ENCODE measurements around the gene HDGFL2.

Gene HDGFL2

GRCh38 chr19:4472174-4472974, at the start of gene HDGFL2:
Gene HDGFL2 (plus strand): TSS chr19:4472297. CDS start chr19:4472351, 54 bp downstream.
- no peak for DNase-seq (ENCODE audit: low spot score)

- DNase-seq (ENCODE audit: low spot score): no peak
Observed at GRCh38 chr19:4423416-4424126, 48.5 kb upstream of the HDGFL2 start.

GRCh38 chr19:4425537-4425936, 46.6 kb upstream of the HDGFL2 start:
- no peak for DNase-seq (ENCODE audit: low spot score)

- DNase-seq (ENCODE audit: low spot score): no peak
Observed at GRCh38 chr19:4428326-4428975, 43.6 kb upstream of the HDGFL2 start.

GRCh38 chr19:4429256-4429655, 42.8 kb upstream of the HDGFL2 start:
- DNase-seq (ENCODE audit: low spot score): no peak

- DNase-seq (ENCODE audit: low spot score): no peak
Observed at GRCh38 chr19:4429771-4430171, 42.3 kb upstream of the HDGFL2 start.

- DNase-seq (ENCODE audit: low spot score): peak; percentile 39
Observed at GRCh38 chr19:4430760-4431159, 41.3 kb upstream of the HDGFL2 start.

GRCh38 chr19:4431296-4431695, 40.8 kb upstream of the HDGFL2 start:
- no peak for DNase-seq (ENCODE audit: low spot score)

- peak; percentile 25 for DNase-seq (ENCODE audit: low spot score)
Observed at GRCh38 chr19:4431808-4432674, 40.1 kb upstream of the HDGFL2 start.

- DNase-seq (ENCODE audit: low spot score): no peak
Observed at GRCh38 chr19:4432918-4433506, 39.1 kb upstream of the HDGFL2 start.

GRCh38 chr19:4434391-4434790, 37.7 kb upstream of the HDGFL2 start:
- DNase-seq (ENCODE audit: low spot score): no peak

- DNase-seq (ENCODE audit: low spot score): no peak
Observed at GRCh38 chr19:4436231-4436630, 35.9 kb upstream of the HDGFL2 start.

GRCh38 chr19:4437103-4437502, 35.0 kb upstream of the HDGFL2 start:
- DNase-seq (ENCODE audit: low spot score): no peak

GRCh38 chr19:4439243-4439642, 32.9 kb upstream of the HDGFL2 start:
- no peak for DNase-seq (ENCODE audit: low spot score)

- DNase-seq (ENCODE audit: low spot score): no peak
Observed at GRCh38 chr19:4441994-4442818, 29.9 kb upstream of the HDGFL2 start.

- DNase-seq (ENCODE audit: low spot score): no peak
Observed at GRCh38 chr19:4442819-4443146, 29.3 kb upstream of the HDGFL2 start.

- no peak for DNase-seq (ENCODE audit: low spot score)
Observed at GRCh38 chr19:4443188-4443587, 28.9 kb upstream of the HDGFL2 start.

- DNase-seq (ENCODE audit: low spot score): no peak
Observed at GRCh38 chr19:4443966-4444764, 27.9 kb upstream of the HDGFL2 start.

GRCh38 chr19:4444765-4445741, 27.0 kb upstream of the HDGFL2 start:
- DNase-seq (ENCODE audit: low spot score): no peak
